Thyroid gland (tissue), 4 donors: ENCODE measurements around the gene RBM19. TPM values are rescaled to one million over a fixed set of nuclear protein-coding genes. Genes with fewer than 3 reads are reported as not detected.

ENCODE experiments used
- DNase-seq, 2 donors: peaks; one replicate each; pipeline ENCODE4 v3.0.0-alpha.2; 2019
- H3K27ac ChIP-seq, 3 donors: fragments of 200-600 bp; sonication (generic); 1 replicate in 2 of 3; 2 replicates in 1 of 3; pipeline ENCODE4 v1.5.1; 2016 to 2019; ENCODE audit warnings: mild to moderate bottlenecking in 1 of 3, moderate library complexity in 1 of 3
- H3K27me3 ChIP-seq: fragments of 200-600 bp; sonication (generic); one replicate; pipeline ENCODE4 v1.5.1; 2019
- H3K36me3 ChIP-seq, 2 donors: fragments of 200-600 bp; sonication (generic); one replicate each; pipeline ENCODE4 v1.5.1; 2016 to 2019
- H3K4me1 ChIP-seq, 2 donors: fragments of 200-600 bp; sonication (generic); one replicate each; pipeline ENCODE4 v1.5.1; 2017 to 2019
- H3K4me3 ChIP-seq, 3 donors: fragments of 200-600 bp; sonication (generic); replicated peaks in 1 of 3; 1 replicate in 2 of 3; 2 replicates in 1 of 3; pipeline ENCODE4 v1.5.1; 2016; ENCODE audit warnings: mild to moderate bottlenecking in 1 of 3
- H3K9me3 ChIP-seq: fragments of 200-600 bp; sonication (generic); one replicate; pipeline ENCODE4 v1.5.1; 2017
- POLR2A ChIP-seq, 2 donors: fragments of 450-650 bp; IDR thresholded peaks; one replicate each; pipeline ENCODE4 v1.6.1; 2017; ENCODE audit warnings: antibody characterized with exemption in 2 of 2, mild to moderate bottlenecking in 2 of 2, moderate library complexity in 1 of 2
- WGBS, 2 donors: methylation state at CpG; one replicate each; pipeline ENCODE4 v1.1.5; 2017; 5-methylcytosine and 5-hydroxymethylcytosine counted together
- intact Hi-C: fragments of 100-400 bp; cut with DNase I; formaldehyde crosslinking; loops from one replicate; pipeline ENCODE4 v1.15.1; 2023
- total RNA-seq, 4 donors: library from RNA; depleted of rRNA; stranded (reverse); fragments of >200 nt; gene quantifications; one replicate each; pipeline ENCODE4 v1.2.3, GENCODE V29; 2016
- TF ChIP-seq, protein P1 (sequence below), 6 experiments: fragments of 200-600 bp in 3 of 6; fragments of 450-650 bp in 3 of 6; sonication (generic) in 3 of 6; IDR thresholded peaks; one replicate each; pipeline ENCODE4 v1.5.1; 2016 to 2019; ENCODE audit warnings: antibody characterized with exemption in 6 of 6, mild to moderate bottlenecking in 2 of 6, inconsistent platforms in 1 of 6, moderate library complexity in 1 of 6

Gene RBM19
- total RNA-seq, 4 donors from 2014 or later: 27.3 to 40.6 (median 36.1) TPM

DNA sequence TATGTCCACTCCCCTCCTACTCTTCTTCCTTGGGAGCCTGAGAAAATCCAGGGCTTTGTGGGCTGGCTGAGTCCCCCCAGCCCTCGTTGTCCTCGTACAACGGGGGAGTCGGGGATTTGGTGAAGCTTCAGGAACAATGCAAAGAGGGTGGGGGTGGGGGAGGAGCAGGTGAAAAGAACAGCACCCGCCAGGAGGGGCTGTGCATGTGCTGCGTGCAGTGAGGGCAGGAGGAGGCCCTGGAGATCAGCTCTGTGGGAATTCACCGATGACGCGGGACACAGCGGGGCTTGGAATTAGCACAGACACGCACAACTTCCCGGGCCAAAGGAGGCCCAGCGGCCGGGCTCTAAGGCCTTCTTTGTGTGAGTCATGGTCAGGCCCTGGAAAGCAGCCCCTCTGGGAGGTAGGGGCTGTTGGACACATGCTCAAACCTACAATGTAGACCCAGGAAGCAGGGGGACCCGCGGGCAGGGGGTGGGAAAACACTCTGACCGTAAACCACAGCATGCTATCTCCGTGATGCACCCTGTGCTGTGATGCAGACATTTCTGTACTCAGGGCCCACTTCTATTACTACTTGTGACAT lies 32.8 kb downstream of the RBM19 start:
- TF ChIP-seq POLR2A (IDR thresholded peaks at IDR 0.05): no peak
- TF ChIP-seq, protein P1, sequence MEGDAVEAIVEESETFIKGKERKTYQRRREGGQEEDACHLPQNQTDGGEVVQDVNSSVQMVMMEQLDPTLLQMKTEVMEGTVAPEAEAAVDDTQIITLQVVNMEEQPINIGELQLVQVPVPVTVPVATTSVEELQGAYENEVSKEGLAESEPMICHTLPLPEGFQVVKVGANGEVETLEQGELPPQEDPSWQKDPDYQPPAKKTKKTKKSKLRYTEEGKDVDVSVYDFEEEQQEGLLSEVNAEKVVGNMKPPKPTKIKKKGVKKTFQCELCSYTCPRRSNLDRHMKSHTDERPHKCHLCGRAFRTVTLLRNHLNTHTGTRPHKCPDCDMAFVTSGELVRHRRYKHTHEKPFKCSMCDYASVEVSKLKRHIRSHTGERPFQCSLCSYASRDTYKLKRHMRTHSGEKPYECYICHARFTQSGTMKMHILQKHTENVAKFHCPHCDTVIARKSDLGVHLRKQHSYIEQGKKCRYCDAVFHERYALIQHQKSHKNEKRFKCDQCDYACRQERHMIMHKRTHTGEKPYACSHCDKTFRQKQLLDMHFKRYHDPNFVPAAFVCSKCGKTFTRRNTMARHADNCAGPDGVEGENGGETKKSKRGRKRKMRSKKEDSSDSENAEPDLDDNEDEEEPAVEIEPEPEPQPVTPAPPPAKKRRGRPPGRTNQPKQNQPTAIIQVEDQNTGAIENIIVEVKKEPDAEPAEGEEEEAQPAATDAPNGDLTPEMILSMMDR (IDR thresholded peaks at IDR 0.05): no peak
- no peak overlapping the region for H3K4me3 ChIP-seq
- H3K4me1 ChIP-seq: no peaks in the 10 kb centered on the region
- peaks cover 21 to 22% of the 10 kb centered on the region in 2 donors for H3K36me3 ChIP-seq
- no peak for DNase-seq
- intact Hi-C loops: no loop called here
- no peaks in the 10 kb centered on the region for H3K9me3 ChIP-seq
- WGBS, 2 donors: 68 to 79% methylated on average over 18 of the region's 18 CpGs
- no peak overlapping the region for H3K27ac ChIP-seq
- no peaks in the 10 kb centered on the region for H3K27me3 ChIP-seq

DNA sequence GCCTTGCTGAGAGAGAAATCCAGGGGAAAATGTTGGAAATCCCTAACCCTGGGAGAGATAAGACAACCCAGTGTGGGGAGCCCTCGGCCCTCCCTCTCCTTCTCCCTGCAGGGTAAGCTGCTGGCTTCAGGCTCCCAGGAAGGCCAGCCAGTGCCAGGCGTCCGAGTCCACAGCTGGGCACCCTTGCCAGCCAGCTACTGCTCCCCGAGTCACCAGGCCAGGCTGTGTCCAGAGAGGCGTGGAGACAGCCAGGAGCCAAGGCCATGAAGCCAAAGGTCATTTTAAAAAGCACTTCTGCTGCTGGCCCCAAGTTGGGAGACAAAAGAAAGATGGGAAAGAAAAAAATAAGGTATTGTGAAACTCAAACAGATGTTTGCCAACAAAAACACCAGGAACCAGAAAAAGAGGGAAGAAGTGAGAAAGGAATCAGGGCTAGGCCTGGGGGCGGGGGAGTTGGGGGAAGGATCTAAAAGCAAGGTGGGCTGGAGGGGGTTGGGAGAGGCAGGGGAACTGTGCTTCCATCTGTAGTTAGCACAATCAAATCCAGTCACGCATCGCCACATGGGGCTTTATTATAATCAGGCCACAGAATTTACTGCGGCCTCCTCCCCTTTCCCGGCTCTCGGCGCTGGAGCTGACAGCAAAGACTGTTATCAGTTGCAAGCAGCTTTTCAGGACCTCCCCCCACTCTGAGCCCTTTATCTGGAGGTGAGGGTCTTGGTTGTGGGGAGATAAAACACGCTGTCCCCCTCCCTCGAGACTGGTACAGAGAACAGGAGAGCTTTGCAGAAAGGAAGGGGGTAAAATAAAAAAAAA lies 33.5 kb downstream of the RBM19 start:
- intact Hi-C loops: no loop called here
- Histone ChIP-seq H3K4me3 (no peak overlapping the region), H3K27me3 (no peaks in the 10 kb centered on the region), H3K27ac (no peak overlapping the region), H3K9me3 (no peaks in the 10 kb centered on the region), H3K4me1 (no peaks in the 10 kb centered on the region), H3K36me3 (peaks cover 15 to 16% of the 10 kb centered on the region in 2 donors)
- no peak for DNase-seq
- no peak for TF ChIP-seq POLR2A (IDR thresholded peaks at IDR 0.05)
- TF ChIP-seq, protein P1 (IDR thresholded peaks at IDR 0.05): no peak
- 83 to 85% methylated on average over 14 of the region's 14 CpGs for WGBS, 2 donors

DNA sequence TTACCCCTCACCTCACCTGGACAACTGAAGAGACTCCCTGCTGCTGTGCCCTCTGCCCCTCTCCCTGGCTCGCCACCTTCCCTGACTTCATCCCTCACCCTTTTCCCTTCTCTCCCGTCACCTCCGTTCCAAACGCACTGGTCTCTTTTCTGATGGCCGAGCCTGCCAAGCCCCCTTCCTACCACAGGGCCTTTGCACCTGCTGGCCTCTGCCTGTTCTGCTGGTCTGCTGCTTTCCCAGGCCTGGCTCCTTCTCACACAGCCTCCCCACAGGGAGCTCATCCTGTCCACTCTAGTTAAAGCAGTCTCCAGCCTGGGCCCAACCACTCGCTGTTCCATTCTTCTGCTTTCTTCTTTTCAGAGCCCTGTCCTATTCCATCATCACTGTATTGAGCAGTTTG lies 34.6 kb downstream of the RBM19 start:
- Histone ChIP-seq H3K27ac (no peak overlapping the region), H3K4me1 (no peaks in the 10 kb centered on the region), H3K36me3 (peaks cover 10 to 13% of the 10 kb centered on the region in 2 donors), H3K9me3 (no peaks in the 10 kb centered on the region), H3K4me3 (no peak overlapping the region), H3K27me3 (no peaks in the 10 kb centered on the region)
- intact Hi-C loops: no loop called here
- DNase-seq: no peak
- WGBS, 2 donors: 96 to 98% methylated on average over 6 of the region's 6 CpGs
- no peak for TF ChIP-seq POLR2A (IDR thresholded peaks at IDR 0.05)
- TF ChIP-seq, protein P1 (IDR thresholded peaks at IDR 0.05): no peak

DNA sequence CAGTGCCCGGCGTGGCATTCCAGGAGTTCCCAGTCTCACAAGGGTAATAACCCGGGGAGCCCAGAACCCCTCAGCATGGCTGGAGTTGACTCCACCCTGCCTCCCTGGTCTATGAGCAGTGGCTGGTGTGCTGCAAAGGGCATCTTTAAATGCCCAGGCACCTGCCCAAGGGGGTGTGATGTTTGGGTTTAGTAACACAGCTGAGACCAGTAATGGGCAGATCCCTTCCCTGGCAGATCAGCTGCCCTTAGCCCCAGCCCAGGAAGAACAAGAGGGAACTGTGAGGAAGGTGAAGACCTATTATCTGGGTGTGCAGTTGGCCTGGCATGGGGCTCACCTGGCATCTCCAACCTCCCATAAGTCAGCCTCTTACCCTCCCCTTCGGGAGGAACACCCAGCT lies 35.9 kb downstream of the RBM19 start:
- no peak overlapping the region for H3K27ac ChIP-seq

More for the DNA sequence above, 35.9 kb downstream of the RBM19 start:
- no peaks in the 10 kb centered on the region for H3K4me1 ChIP-seq
- DNase-seq: no peak
- no peaks in the 10 kb centered on the region for H3K9me3 ChIP-seq
- TF ChIP-seq, protein P1 (IDR thresholded peaks at IDR 0.05): no peak
- no peak for TF ChIP-seq POLR2A (IDR thresholded peaks at IDR 0.05)
- H3K36me3 ChIP-seq: peaks cover 17 to 23% of the 10 kb centered on the region in 2 donors
- H3K27me3 ChIP-seq: no peaks in the 10 kb centered on the region
- 83 to 93% methylated on average over 4 of the region's 4 CpGs for WGBS, 2 donors
- intact Hi-C loops: no loop called here
- H3K4me3 ChIP-seq: no peak overlapping the region
